Measurements from ENCODE around the gene GNAT3.

The GNAT3 gene

GRCh38 chr7:80460857-80461256 is 51.0 kb downstream of the GNAT3 start (continued):
- TF ChIP-seq SETDB1 (IDR thresholded peaks at IDR 0.05; ENCODE audit: insufficient read length, low read length) (no peak), ZNF121 (tag by site-specific recombination; IDR thresholded peaks at IDR 0.05) (no peak)

- ChIA-PET CTCF (interaction anchor here (0.6 to 1.5 kb wide), 3 partner anchors 8 to 31 kb away, joined by 3 read pairs; no protein-coding TSS in a partner anchor), POLR2A (no interaction called here)
- Histone ChIP-seq H3K4me3 (ENCODE audit: low read depth, low read length) (no peak overlapping the region), H3K36me3 (ENCODE audit: control insufficient read depth in 2 of 2, insufficient read depth in 1 of 2, low read length in 2 of 2) (no peaks in the 10 kb centered on the region), H3K4me1 (ENCODE audit: control insufficient read depth, insufficient read depth, low read length) (no peaks in the 10 kb centered on the region), H3K9me3 (ENCODE audit: control insufficient read depth, insufficient read depth, low read depth, low read length) (no peaks in the 10 kb centered on the region), H3K27ac (ENCODE audit: extremely low read depth, low read depth, low read length) (no peak overlapping the region)
- no peak for TF ChIP-seq ZNF274 (IDR thresholded peaks at IDR 0.05; ENCODE audit: low read length)
- no peak for TF ChIP-seq ZNF274 (tag by site-specific recombination; IDR thresholded peaks at IDR 0.05; ENCODE audit: borderline replicate concordance)
- no peak for TF ChIP-seq RBAK (tag by site-specific recombination; IDR thresholded peaks at IDR 0.05)
- TF ChIP-seq ZNF596 (tag by site-specific recombination; IDR thresholded peaks at IDR 0.05), result no peak
- TF ChIP-seq IKZF3 (tag by site-specific recombination; IDR thresholded peaks at IDR 0.05), result no peak
- TF ChIP-seq ZNF777 (tag by site-specific recombination; IDR thresholded peaks at IDR 0.05; ENCODE audit: borderline replicate concordance), result no peak
- no peak for TF ChIP-seq ZNF624 (tag by site-specific recombination; IDR thresholded peaks at IDR 0.05)
Measured at GRCh38 chr7:80459776-80460510, 51.9 kb downstream of the GNAT3 start.

- TF ChIP-seq ZNF521 (tag by site-specific recombination; IDR thresholded peaks at IDR 0.05) (no peak), ZNF513 (tag by site-specific recombination; IDR thresholded peaks at IDR 0.05) (no peak), ZNF549 (tag by site-specific recombination; IDR thresholded peaks at IDR 0.05) (no peak), PRDM1 (tag by site-specific recombination; IDR thresholded peaks at IDR 0.05) (peak; percentile 41; the same call in 1 of the 2 replicates), ZNF416 (tag by site-specific recombination; IDR thresholded peaks at IDR 0.05) (no peak), ZNF792 (tag by site-specific recombination; IDR thresholded peaks at IDR 0.05) (no peak), ZNF112 (tag by site-specific recombination; IDR thresholded peaks at IDR 0.05) (no peak)
- no peaks in the 10 kb centered on the region for H3K4me1 ChIP-seq (ENCODE audit: control insufficient read depth, insufficient read depth, low read length)
- H3K36me3 ChIP-seq (ENCODE audit: control insufficient read depth in 2 of 2, insufficient read depth in 1 of 2, low read length in 2 of 2), result no peaks in the 10 kb centered on the region
- no peaks in the 10 kb centered on the region for H3K9me3 ChIP-seq (ENCODE audit: control insufficient read depth, insufficient read depth, low read depth, low read length)
- H3K27ac ChIP-seq (ENCODE audit: extremely low read depth, low read depth, low read length), result no peak overlapping the region
- ChIA-PET CTCF (interaction anchor here (0.6 to 1.5 kb wide), 3 partner anchors 31 to 417 kb away, joined by 3 to 6 read pairs (median 3); no protein-coding TSS in a partner anchor), POLR2A (no interaction called here)
- H3K4me3 ChIP-seq (ENCODE audit: low read depth, low read length), result no peak overlapping the region
Measured at GRCh38 chr7:80458822-80459725, 52.8 kb downstream of the GNAT3 start.

GRCh38 chr7:80453699-80454340 is 58.0 kb downstream of the GNAT3 start:
- no peaks in the 10 kb centered on the region for H3K4me1 ChIP-seq (ENCODE audit: control insufficient read depth, insufficient read depth, low read length)
- no peak overlapping the region for H3K27ac ChIP-seq (ENCODE audit: extremely low read depth, low read depth, low read length)
- no peaks in the 10 kb centered on the region for H3K36me3 ChIP-seq (ENCODE audit: control insufficient read depth in 2 of 2, insufficient read depth in 1 of 2, low read length in 2 of 2)
- TF ChIP-seq ZNF654 (tag by site-specific recombination; IDR thresholded peaks at IDR 0.05; ENCODE audit: low read depth) (peak; percentile 51), SALL2 (tag by site-specific recombination; IDR thresholded peaks at IDR 0.05; ENCODE audit: borderline replicate concordance) (no peak)
- ChIA-PET POLR2A (no interaction called here), CTCF (interaction anchor here (0.6 to 0.7 kb wide), 4 partner anchors 16 to 319 kb away, joined by 3 to 4 read pairs (median 3); partner anchors contain the start of gene GNAI1)
- H3K4me3 ChIP-seq (ENCODE audit: low read depth, low read length), result no peak overlapping the region
- H3K9me3 ChIP-seq (ENCODE audit: control insufficient read depth, insufficient read depth, low read depth, low read length), result no peaks in the 10 kb centered on the region
